ENCODE data around the gene TMEFF2.

The TMEFF2 gene

DNA sequence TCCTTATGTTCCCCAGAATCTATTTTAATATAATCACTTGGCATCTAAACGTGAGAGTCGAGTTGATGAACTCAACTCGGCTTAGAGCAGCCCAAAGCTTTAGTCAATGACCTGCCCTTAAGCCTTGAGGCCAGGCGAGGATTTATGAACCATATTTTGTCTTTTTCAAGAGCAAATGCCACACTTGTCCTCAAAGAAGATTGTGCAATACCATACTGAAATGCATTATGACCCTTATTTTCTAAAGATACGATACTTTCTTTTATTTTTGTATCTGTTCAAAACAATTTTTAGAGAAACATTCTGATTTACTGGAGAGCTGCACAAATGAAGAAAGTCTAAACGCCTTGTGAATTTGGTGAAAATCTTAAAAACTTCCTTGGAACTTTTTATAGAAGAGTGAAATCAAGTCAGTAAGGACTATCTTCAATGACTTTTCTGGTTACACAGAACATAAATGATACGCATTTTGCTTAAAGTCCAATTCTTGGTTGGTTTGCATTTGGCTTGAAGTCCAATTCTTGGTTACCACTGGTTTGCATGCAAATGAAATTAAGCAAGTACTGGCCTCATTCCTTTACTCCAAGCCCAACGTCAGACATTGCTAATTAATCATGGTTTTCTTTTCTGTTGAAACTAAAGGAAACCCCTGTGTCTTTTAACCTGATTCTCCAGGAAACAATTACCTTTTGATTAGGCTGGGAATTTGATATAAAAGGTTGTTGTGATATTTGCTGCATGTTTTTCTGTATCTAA, 242.0 kb downstream of the TMEFF2 start:
- no peaks in the 10 kb centered on the region for H3K79me2 ChIP-seq (ENCODE audit: insufficient read depth, low read length)
- TF ChIP-seq, protein P1, sequence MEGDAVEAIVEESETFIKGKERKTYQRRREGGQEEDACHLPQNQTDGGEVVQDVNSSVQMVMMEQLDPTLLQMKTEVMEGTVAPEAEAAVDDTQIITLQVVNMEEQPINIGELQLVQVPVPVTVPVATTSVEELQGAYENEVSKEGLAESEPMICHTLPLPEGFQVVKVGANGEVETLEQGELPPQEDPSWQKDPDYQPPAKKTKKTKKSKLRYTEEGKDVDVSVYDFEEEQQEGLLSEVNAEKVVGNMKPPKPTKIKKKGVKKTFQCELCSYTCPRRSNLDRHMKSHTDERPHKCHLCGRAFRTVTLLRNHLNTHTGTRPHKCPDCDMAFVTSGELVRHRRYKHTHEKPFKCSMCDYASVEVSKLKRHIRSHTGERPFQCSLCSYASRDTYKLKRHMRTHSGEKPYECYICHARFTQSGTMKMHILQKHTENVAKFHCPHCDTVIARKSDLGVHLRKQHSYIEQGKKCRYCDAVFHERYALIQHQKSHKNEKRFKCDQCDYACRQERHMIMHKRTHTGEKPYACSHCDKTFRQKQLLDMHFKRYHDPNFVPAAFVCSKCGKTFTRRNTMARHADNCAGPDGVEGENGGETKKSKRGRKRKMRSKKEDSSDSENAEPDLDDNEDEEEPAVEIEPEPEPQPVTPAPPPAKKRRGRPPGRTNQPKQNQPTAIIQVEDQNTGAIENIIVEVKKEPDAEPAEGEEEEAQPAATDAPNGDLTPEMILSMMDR (IDR thresholded peaks at IDR 0.05; ENCODE audit: insufficient read depth, low read length, poor library complexity, severe bottlenecking): no peak
- TF ChIP-seq EZH2phosphoT487 (conservative IDR thresholded peaks at IDR 0.05; ENCODE audit: low read length): no peak
- no peaks in the 10 kb centered on the region for H4K20me1 ChIP-seq (ENCODE audit: low read depth, low read length)
- no peaks in the 10 kb centered on the region for H3K27me3 ChIP-seq (ENCODE audit: low read length)
- H2AFZ ChIP-seq (ENCODE audit: low read depth, low read length, severe bottlenecking): no peak overlapping the region
- no peak overlapping the region for H3K9ac ChIP-seq (ENCODE audit: low read length)
- no peaks in the 10 kb centered on the region for H3K36me3 ChIP-seq (ENCODE audit: low read length)
- H3K9me2 ChIP-seq (replicated peaks; ENCODE audit: insufficient read depth, low read length): no peaks in the 10 kb centered on the region
- no peak overlapping the region for H3K4me2 ChIP-seq (ENCODE audit: low read depth, low read length, poor library complexity, severe bottlenecking)
- H3K9me3 ChIP-seq (ENCODE audit: insufficient read depth, low read length): no peaks in the 10 kb centered on the region
- no peak overlapping the region for H3K4me3 ChIP-seq (ENCODE audit: insufficient read depth, low read length, poor library complexity, severe bottlenecking)
- H3F3A ChIP-seq (ENCODE audit: insufficient read depth): no peaks in the 10 kb centered on the region
- no peak overlapping the region for H3K27ac ChIP-seq (ENCODE audit: low read depth, low read length)

DNA sequence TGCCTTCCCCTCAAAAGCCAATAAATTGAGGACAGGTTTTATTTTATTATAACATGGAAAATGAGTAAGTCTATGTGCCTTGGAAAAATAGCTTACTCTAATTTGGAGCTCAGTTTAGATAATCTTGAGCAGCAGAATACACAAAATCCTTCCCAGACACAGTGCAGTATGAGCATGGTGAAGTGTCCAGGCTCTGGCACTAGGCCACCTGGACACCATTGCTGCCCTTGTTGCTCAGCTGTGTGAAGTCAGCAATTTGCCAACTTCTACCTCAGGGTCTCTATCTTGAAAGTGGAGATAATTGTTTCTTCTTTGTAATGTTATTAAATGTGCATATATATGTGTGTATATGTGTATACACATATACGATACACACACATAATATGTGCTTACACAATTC, 242.9 kb downstream of the TMEFF2 start:
- Histone ChIP-seq H3K4me2 (ENCODE audit: low read depth, low read length, poor library complexity, severe bottlenecking) (no peak overlapping the region), H3F3A (ENCODE audit: insufficient read depth) (no peaks in the 10 kb centered on the region), H3K27me3 (ENCODE audit: low read length) (no peaks in the 10 kb centered on the region), H3K79me2 (ENCODE audit: insufficient read depth, low read length) (no peaks in the 10 kb centered on the region), H3K4me3 (ENCODE audit: insufficient read depth, low read length, poor library complexity, severe bottlenecking) (no peak overlapping the region), H3K9me2 (replicated peaks; ENCODE audit: insufficient read depth, low read length) (no peaks in the 10 kb centered on the region), H3K27ac (ENCODE audit: low read depth, low read length) (no peak overlapping the region), H3K36me3 (ENCODE audit: low read length) (no peaks in the 10 kb centered on the region), H2AFZ (ENCODE audit: low read depth, low read length, severe bottlenecking) (no peak overlapping the region), H3K9ac (ENCODE audit: low read length) (no peak overlapping the region), H4K20me1 (ENCODE audit: low read depth, low read length) (no peaks in the 10 kb centered on the region), H3K9me3 (ENCODE audit: insufficient read depth, low read length) (no peaks in the 10 kb centered on the region)
- TF ChIP-seq EZH2phosphoT487 (conservative IDR thresholded peaks at IDR 0.05; ENCODE audit: low read length): no peak
- TF ChIP-seq, protein P1 (IDR thresholded peaks at IDR 0.05; ENCODE audit: insufficient read depth, low read length, poor library complexity, severe bottlenecking): no peak

DNA sequence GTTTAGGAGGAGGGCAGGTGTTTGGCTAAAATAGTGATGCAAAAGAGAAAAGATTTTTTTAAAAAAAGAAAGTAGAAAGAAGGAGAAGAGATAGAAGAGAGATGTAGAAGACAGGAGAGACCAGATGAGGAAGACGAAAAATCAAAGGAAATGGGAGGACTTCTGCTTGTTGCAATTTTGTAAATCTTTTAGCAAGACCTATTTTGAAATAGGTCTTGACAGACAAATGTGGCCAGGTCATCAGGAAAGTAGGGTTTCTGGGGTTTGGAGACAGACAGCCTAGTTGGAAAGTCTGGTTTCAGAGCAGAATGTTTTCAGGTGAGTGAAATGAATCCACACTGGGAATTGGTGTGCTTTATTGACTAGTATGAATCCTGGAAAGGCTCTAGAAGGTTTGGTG, 243.4 kb downstream of the TMEFF2 start:
- no peaks in the 10 kb centered on the region for H3K79me2 ChIP-seq (ENCODE audit: insufficient read depth, low read length)
- H3K9me3 ChIP-seq (ENCODE audit: insufficient read depth, low read length): no peaks in the 10 kb centered on the region
- no peak for TF ChIP-seq EZH2phosphoT487 (conservative IDR thresholded peaks at IDR 0.05; ENCODE audit: low read length)
- TF ChIP-seq, protein P1 (IDR thresholded peaks at IDR 0.05; ENCODE audit: insufficient read depth, low read length, poor library complexity, severe bottlenecking): no peak
- H3K9me2 ChIP-seq (replicated peaks; ENCODE audit: insufficient read depth, low read length): no peaks in the 10 kb centered on the region
- no peaks in the 10 kb centered on the region for H3F3A ChIP-seq (ENCODE audit: insufficient read depth)
- H3K9ac ChIP-seq (ENCODE audit: low read length): no peak overlapping the region
- H3K4me2 ChIP-seq (ENCODE audit: low read depth, low read length, poor library complexity, severe bottlenecking): no peak overlapping the region
- H3K27me3 ChIP-seq (ENCODE audit: low read length): no peaks in the 10 kb centered on the region
- no peak overlapping the region for H3K27ac ChIP-seq (ENCODE audit: low read depth, low read length)
- H3K36me3 ChIP-seq (ENCODE audit: low read length): no peaks in the 10 kb centered on the region
- no peak overlapping the region for H3K4me3 ChIP-seq (ENCODE audit: insufficient read depth, low read length, poor library complexity, severe bottlenecking)
- no peaks in the 10 kb centered on the region for H4K20me1 ChIP-seq (ENCODE audit: low read depth, low read length)
- no peak overlapping the region for H2AFZ ChIP-seq (ENCODE audit: low read depth, low read length, severe bottlenecking)

Data from SU-DHL-6 (cell line).